Measurements from ENCODE around the gene RNF213. TPM values are rescaled to one million over a fixed set of nuclear protein-coding genes. Genes with fewer than 3 reads are reported as not detected.

Gene RNF213
- polyA plus RNA-seq, 1 of the 3 experiments (the other 2 are of a cell fraction), result 57.5 TPM

DNA sequence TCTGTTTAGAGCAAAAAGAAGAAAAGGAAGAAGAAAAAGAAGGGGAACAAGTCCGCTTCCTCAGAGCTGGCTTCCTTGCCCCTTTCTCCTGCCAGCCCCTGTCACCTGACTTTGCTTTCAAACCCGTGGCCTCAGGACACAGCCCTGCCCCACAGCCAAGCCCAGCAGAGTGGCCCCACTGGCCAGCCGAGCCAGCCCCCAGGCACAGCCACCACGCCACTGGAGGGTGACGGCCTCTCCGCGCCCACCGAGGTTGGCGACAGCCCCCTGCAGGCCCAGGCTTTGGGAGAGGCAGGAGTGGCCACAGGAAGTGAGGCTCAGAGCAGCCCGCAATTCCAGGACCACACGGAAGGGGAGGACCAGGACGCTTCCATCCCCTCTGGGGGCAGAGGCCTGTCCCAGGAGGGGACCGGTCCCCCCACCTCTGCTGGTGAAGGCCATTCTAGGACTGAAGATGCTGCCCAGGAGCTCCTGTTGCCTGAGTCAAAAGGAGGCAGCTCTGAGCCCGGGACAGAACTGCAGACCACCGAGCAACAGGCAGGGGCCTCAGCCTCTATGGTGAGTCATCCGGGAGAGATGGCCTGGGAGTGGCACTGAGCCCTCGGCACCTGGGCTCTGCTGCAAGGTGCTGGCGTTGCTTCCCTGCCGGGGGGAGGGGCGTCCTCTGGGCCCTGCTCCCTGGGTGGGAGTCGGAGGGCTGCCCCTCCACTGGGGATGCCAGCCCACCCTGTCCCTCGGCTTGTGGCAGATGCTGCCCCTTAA is 27.3 kb downstream of the RNF213 start:
- H3K27me3 ChIP-seq (ENCODE audit: insufficient read depth), result no peaks in the 10 kb centered on the region
- TF ChIP-seq RAD21 (IDR thresholded peaks at IDR 0.05; ENCODE audit: low read length) (no peak), PBX3 (IDR thresholded peaks at IDR 0.05) (no peak), CHD2 (IDR thresholded peaks at IDR 0.05; ENCODE audit: low read length, partially characterized antibody) (no peak), YY1 (IDR thresholded peaks at IDR 0.05; ENCODE audit: low read depth) (no peak), MAX (IDR thresholded peaks at IDR 0.05; ENCODE audit: low read depth) (no peak), NRF1 (IDR thresholded peaks at IDR 0.05; ENCODE audit: low read depth, low read length) (no peak)

GRCh38 chr17:80289616-80290015 is 29.0 kb downstream of the RNF213 start:
- 89% methylated on average over 6 of the region's 6 CpGs for WGBS (ENCODE audit: low lambda C conversion rate)
- no peaks in the 10 kb centered on the region for H3F3A ChIP-seq (replicated peaks; ENCODE audit: insufficient read depth)
- ChIA-PET CTCF (interaction anchor here (1.3 kb wide), 1 partner anchor 28 kb away, joined by 3 read pairs; no protein-coding TSS in a partner anchor), POLR2A (no interaction called here)
- no peaks in the 10 kb centered on the region for H4K20me1 ChIP-seq (ENCODE audit: insufficient read depth)
- peaks cover 50 to 51% of the 10 kb centered on the region in 2 experiments for H3K36me3 ChIP-seq (replicated peaks in 1 of 2; ENCODE audit: control insufficient read depth in 1 of 2, insufficient read depth in 2 of 2, low read length in 1 of 2)
- no peaks in the 10 kb centered on the region for H3K4me1 ChIP-seq (ENCODE audit: control insufficient read depth in 1 of 2, insufficient read depth in 2 of 2, low read depth in 1 of 2, low read length in 1 of 2)
- H3K79me2 ChIP-seq (ENCODE audit: insufficient read depth), result peaks cover 7% of the 10 kb centered on the region; the same call in 1 of the 2 replicates
- H3K9me3 ChIP-seq, result no peaks in the 10 kb centered on the region
- no peak overlapping the region for H2AFZ ChIP-seq (ENCODE audit: low read depth)
- no peak for TF ChIP-seq RCOR1 (IDR thresholded peaks at IDR 0.05; ENCODE audit: low read length)
- no peak for TF ChIP-seq EP300 (IDR thresholded peaks at IDR 0.05; ENCODE audit: borderline replicate concordance in 1 of 2, low read depth in 1 of 2, low read length in 1 of 2)
- no peak for TF ChIP-seq PBX3 (IDR thresholded peaks at IDR 0.05)
- H3K9me2 ChIP-seq, result no peaks in the 10 kb centered on the region
- no peak for DNase-seq
- H3K9ac ChIP-seq, result no peak overlapping the region
- no peak overlapping the region for H3K4me3 ChIP-seq (ENCODE audit: low read depth in 2 of 2, low read length in 1 of 2)
- no peaks in the 10 kb centered on the region for H3K27me3 ChIP-seq (ENCODE audit: insufficient read depth)
- H3K27ac ChIP-seq (ENCODE audit: low read depth in 2 of 2, low read length in 1 of 2), result no peak overlapping the region
- H3K4me2 ChIP-seq, result no peak overlapping the region

More for the DNA sequence above, 27.3 kb downstream of the RNF213 start:
- H3K36me3 ChIP-seq (replicated peaks in 1 of 2; ENCODE audit: control insufficient read depth in 1 of 2, insufficient read depth in 2 of 2, low read length in 1 of 2), result peaks cover 38 to 39% of the 10 kb centered on the region in 2 experiments
- H2AFZ ChIP-seq (ENCODE audit: low read depth), result no peak overlapping the region
- CTCF ChIA-PET, result interaction anchor here (0.6 to 1.2 kb wide), 4 partner anchors 30 to 886 kb away, joined by 3 to 4 read pairs (median 3); no protein-coding TSS in a partner anchor
- H4K20me1 ChIP-seq (ENCODE audit: insufficient read depth), result no peaks in the 10 kb centered on the region
- no peaks in the 10 kb centered on the region for H3K9me2 ChIP-seq
- H3K4me3 ChIP-seq (ENCODE audit: low read depth in 2 of 2, low read length in 1 of 2), result no peak overlapping the region
- 75% methylated on average over 8 of the region's 22 CpGs for WGBS (ENCODE audit: low lambda C conversion rate)
- peaks cover 10% of the 10 kb centered on the region; the same call in 1 of the 2 replicates for H3K79me2 ChIP-seq (ENCODE audit: insufficient read depth)
- H3K4me1 ChIP-seq (ENCODE audit: control insufficient read depth in 1 of 2, insufficient read depth in 2 of 2, low read depth in 1 of 2, low read length in 1 of 2), result peaks cover 0 to 4% of the 10 kb centered on the region in 2 experiments; a peak in 1 of 4 replicates
- no peaks in the 10 kb centered on the region for H3K9me3 ChIP-seq
- DNase-seq, result no peak
- H3K4me2 ChIP-seq, result no peak overlapping the region
- H3F3A ChIP-seq (replicated peaks; ENCODE audit: insufficient read depth), result no peaks in the 10 kb centered on the region
- POLR2A ChIA-PET, result interaction anchor here (1.1 kb wide), 1 partner anchor 21 kb away, joined by 3 read pairs; no protein-coding TSS in a partner anchor
- H3K9ac ChIP-seq, result no peak overlapping the region
- no peak overlapping the region for H3K27ac ChIP-seq (ENCODE audit: low read depth in 2 of 2, low read length in 1 of 2)

Measured in SK-N-SH (cell line).